Measurements from ENCODE around the gene LRP1B.

Gene LRP1B

DNA sequence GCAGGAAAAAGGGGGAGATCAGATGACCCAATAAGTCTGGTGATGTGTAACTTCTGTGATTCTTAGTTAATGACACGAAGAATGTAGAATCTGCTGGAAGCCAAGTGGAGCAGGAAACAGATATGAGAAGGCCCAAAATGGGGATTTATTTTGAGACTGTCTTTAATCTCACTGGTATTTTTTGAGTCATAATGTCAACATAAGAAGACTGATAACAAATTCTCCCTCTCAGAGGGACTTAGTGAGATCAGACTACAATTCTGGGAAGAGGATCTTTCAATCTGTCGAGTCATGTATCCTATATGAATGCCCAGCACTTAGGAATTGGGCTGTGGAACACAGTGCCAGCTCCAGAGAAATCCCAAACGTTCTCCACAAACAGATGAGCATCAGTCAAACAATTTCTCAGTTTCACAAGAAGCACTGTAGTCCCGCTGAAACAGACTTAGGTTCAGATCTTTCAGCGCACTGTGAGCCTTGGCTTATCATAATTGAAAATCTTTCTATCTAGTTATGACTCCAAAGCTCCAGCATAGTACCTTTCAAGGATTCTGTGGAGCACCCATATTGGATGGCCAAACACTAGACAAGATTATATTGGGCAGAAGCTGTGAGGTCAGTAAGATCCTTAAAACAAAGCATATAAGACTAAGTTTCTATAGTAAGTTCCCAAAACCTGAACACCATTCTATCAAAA lies 738.2 kb downstream of the LRP1B start:
- TF ChIP-seq GATA3 (IDR thresholded peaks at IDR 0.05; ENCODE audit: low read depth, low read length) (no peak), GATA2 (IDR thresholded peaks at IDR 0.05; ENCODE audit: low read depth, low read length) (no peak)

GRCh38 chr2:141386168-141386567 lies 744.6 kb downstream of the LRP1B start:
- no peak for TF ChIP-seq GATA3 (IDR thresholded peaks at IDR 0.05; ENCODE audit: low read depth, low read length)
- TF ChIP-seq GATA2 (IDR thresholded peaks at IDR 0.05; ENCODE audit: low read depth, low read length), result no peak

GRCh38 chr2:141384676-141385075 lies 746.1 kb downstream of the LRP1B start:
- TF ChIP-seq GATA2 (IDR thresholded peaks at IDR 0.05; ENCODE audit: low read depth, low read length) (no peak), GATA3 (IDR thresholded peaks at IDR 0.05; ENCODE audit: low read depth, low read length) (no peak)

- TF ChIP-seq GATA3 (IDR thresholded peaks at IDR 0.05; ENCODE audit: low read depth, low read length) (no peak), GATA2 (IDR thresholded peaks at IDR 0.05; ENCODE audit: low read depth, low read length) (no peak)
These were observed 748.9 kb downstream of the LRP1B start for GRCh38 chr2:141381946-141382345.

DNA sequence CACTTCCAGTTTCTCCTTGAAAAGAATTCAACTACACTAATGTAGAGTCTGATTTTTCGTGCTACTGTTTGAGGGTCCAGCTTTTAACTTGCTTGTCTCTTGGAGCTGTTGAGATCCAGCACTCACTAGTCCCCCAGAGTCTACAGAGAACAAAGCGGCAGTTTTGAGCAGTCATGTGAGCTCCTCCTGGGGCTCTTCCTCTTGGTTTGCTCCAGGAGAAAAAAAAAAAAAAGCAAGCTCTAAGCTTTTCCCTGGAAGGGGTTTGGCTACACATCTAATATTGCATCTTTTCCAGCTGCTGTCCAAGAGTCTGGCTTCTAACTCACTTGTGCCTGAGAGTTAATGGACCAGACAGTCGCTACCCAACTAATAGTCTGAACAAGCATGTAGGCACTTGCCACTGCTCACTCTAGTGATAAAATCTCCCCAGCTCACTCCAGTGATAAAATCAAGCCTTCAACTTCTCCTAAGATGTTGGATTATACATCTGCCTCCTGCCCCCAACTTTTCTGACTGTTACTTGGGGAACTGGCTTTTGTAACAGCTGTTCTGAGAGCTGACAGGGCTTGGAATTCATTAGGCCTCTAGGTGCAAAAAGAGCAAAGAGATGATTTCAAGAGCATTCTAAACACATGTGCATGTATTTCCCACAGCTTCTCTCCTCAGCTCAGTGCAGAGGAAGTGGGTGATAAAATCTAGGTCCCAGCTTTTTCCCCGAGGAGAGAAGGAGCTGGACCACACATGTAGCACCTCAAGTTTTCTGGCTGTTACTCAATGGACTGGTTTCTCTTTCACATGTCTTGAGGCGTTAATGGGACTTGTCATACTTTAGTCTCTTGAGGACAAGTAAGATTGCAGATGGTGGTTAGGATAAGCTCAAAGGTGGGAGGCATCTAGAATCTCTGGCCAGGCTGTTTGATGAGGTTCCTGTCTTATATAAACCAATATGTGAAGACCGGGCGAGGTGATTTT lies 750.5 kb downstream of the LRP1B start:
- TF ChIP-seq GATA3 (IDR thresholded peaks at IDR 0.05; ENCODE audit: low read depth, low read length) (no peak), GATA2 (IDR thresholded peaks at IDR 0.05; ENCODE audit: low read depth, low read length) (no peak)

GRCh38 chr2:141364821-141365220 lies 766.0 kb downstream of the LRP1B start:
- no peak for TF ChIP-seq GATA2 (IDR thresholded peaks at IDR 0.05; ENCODE audit: low read depth, low read length)
- no peak for TF ChIP-seq GATA3 (IDR thresholded peaks at IDR 0.05; ENCODE audit: low read depth, low read length)

GRCh38 chr2:141362311-141362710 lies 768.5 kb downstream of the LRP1B start:
- no peak for TF ChIP-seq GATA2 (IDR thresholded peaks at IDR 0.05; ENCODE audit: low read depth, low read length)
- no peak for TF ChIP-seq GATA3 (IDR thresholded peaks at IDR 0.05; ENCODE audit: low read depth, low read length)

DNA sequence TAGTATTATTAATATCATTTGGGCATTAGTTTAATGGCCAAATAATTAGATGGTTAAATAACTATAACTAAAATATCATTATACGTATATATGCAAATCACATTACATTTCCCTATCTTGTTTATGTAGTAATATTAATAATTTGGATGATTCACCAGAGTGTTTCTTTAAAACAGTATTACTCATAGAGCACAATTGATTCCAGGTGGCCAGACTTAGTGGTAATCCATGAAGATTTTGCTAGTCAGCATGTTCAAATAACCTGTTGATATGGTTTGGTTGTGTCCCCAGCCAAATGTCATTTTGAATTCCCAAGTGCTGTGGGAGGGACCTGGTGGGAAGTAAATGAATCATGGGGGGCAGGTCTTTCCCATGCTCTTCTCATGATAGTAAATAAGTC lies 782.3 kb downstream of the LRP1B start:
- TF ChIP-seq GATA3 (IDR thresholded peaks at IDR 0.05; ENCODE audit: low read depth, low read length) (no peak), GATA2 (IDR thresholded peaks at IDR 0.05; ENCODE audit: low read depth, low read length) (no peak)

DNA sequence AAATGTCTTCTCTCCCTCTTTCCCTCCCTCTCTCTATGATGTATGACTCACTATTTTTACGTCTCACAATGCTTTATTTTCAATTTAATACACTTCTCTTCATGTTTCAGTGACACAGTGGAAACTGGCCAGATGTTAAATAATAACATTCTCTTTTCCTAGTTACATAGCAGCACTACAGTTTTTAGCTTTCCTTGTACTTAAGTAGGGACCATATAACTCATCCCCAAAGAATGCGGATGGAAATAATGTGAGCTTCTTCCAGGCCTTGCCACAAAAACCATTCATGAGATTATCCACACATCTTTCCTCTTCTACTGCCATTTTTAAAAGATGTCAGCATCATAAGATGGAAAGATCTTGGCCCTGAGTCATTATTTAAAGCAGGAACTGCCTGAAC lies 789.4 kb downstream of the LRP1B start:
- no peak for TF ChIP-seq GATA2 (IDR thresholded peaks at IDR 0.05; ENCODE audit: low read depth, low read length)
- no peak for TF ChIP-seq GATA3 (IDR thresholded peaks at IDR 0.05; ENCODE audit: low read depth, low read length)

DNA sequence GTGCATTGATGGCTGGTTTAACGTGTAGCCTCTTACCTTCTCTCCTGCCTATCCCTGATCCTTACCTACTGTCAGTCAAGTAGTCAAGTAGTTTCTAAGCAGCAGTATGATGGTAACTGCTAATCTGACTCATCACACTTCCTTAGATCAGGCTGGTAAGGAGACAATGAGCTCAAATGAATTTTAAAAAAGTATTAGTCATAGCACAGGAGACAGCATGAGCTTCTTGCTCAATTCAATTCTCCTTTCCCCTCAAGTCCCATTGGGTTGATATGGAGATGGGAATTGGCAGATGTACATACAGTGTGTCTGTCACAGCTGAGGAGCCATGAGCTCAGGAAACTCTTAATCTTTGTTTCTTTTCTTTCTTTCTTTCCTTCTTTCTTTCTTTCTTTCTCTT lies 799.7 kb downstream of the LRP1B start:
- TF ChIP-seq GATA3 (IDR thresholded peaks at IDR 0.05; ENCODE audit: low read depth, low read length), result no peak
- no peak for TF ChIP-seq GATA2 (IDR thresholded peaks at IDR 0.05; ENCODE audit: low read depth, low read length)

- TF ChIP-seq GATA2 (IDR thresholded peaks at IDR 0.05; ENCODE audit: low read depth, low read length), result no peak
- no peak for TF ChIP-seq GATA3 (IDR thresholded peaks at IDR 0.05; ENCODE audit: low read depth, low read length)
These were observed 800.9 kb downstream of the LRP1B start for GRCh38 chr2:141329964-141330363.

DNA sequence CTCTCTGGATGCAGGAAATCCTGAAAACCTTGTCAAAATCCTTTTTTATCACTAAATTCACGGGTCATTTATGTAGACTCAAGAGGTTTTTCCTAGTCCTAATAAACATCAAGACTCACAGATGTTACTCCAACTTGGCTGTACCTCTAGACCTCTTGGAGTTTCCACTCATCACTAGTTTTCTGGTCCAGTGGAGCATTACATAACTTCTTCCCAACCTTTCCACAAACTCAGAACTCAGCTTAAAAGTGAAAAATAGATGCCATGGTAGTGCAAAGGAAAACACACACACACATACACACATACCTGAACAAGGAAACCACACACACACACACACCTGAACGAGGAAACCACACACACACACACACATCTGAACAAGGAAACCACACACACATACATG lies 807.2 kb downstream of the LRP1B start:
- TF ChIP-seq GATA2 (IDR thresholded peaks at IDR 0.05; ENCODE audit: low read depth, low read length) (no peak), GATA3 (IDR thresholded peaks at IDR 0.05; ENCODE audit: low read depth, low read length) (no peak)

- TF ChIP-seq GATA3 (IDR thresholded peaks at IDR 0.05; ENCODE audit: low read depth, low read length) (no peak), GATA2 (IDR thresholded peaks at IDR 0.05; ENCODE audit: low read depth, low read length) (no peak)
These were observed 812.8 kb downstream of the LRP1B start for GRCh38 chr2:141317986-141318385.

GRCh38 chr2:141316606-141317005 lies 814.2 kb downstream of the LRP1B start:
- no peak for TF ChIP-seq GATA3 (IDR thresholded peaks at IDR 0.05; ENCODE audit: low read depth, low read length)
- no peak for TF ChIP-seq GATA2 (IDR thresholded peaks at IDR 0.05; ENCODE audit: low read depth, low read length)

GRCh38 chr2:141316103-141316502 lies 814.7 kb downstream of the LRP1B start:
- TF ChIP-seq GATA3 (IDR thresholded peaks at IDR 0.05; ENCODE audit: low read depth, low read length) (no peak), GATA2 (IDR thresholded peaks at IDR 0.05; ENCODE audit: low read depth, low read length) (no peak)
